MCF 10A (cell line): ENCODE measurements around the gene PIP5KL1. TPM values are rescaled to one million over a fixed set of nuclear protein-coding genes. Genes with fewer than 3 reads are reported as not detected.

ENCODE experiments used
- BruUV-seq: library from RNA; stranded (reverse); fragments of 400-500 nt; replicated peaks from 2 replicates; lab custom pipeline; 2021; lab: Mats Ljungman, UMichigan
- CTCF ChIA-PET: fragments of 300-600 bp; sonication (Branson Sonifier 250); formaldehyde crosslinking; extraction: SDS; loops from one replicate; lab custom pipeline; 2021; ENCODE audit warnings: antibody characterized with exemption, inconsistent platforms; lab: Yijun Ruan, JAX
- POLR2A ChIA-PET: fragments of 300-600, 350-650 bp; sonication (Branson Sonifier 250); formaldehyde crosslinking; extraction: SDS; loops from one replicate; lab custom pipeline; 2020; ENCODE audit warnings: antibody characterized with exemption, inconsistent platforms; lab: Yijun Ruan, JAX
- DNase-seq: peaks from one replicate; pipeline ENCODE4 v3.0.0-alpha.2; 2018; ENCODE audit not compliant: unreplicated experiment
- H3K27ac Mint-ChIP-seq: one replicate; pipeline ENCODE4 v1.8.0; 2022; ENCODE audit warnings: mild to moderate bottlenecking, low read depth, mixed read lengths; ENCODE audit not compliant: unreplicated experiment
- H3K27me3 Mint-ChIP-seq: one replicate; pipeline ENCODE4 v1.8.0; 2022; ENCODE audit warnings: mixed read lengths; ENCODE audit not compliant: insufficient read depth, unreplicated experiment
- H3K36me3 Mint-ChIP-seq: one replicate; pipeline ENCODE4 v1.8.0; 2022; ENCODE audit warnings: mild to moderate bottlenecking, moderate library complexity, mixed read lengths; ENCODE audit not compliant: insufficient read depth, unreplicated experiment
- H3K4me1 Mint-ChIP-seq: one replicate; pipeline ENCODE4 v1.8.0; 2022; ENCODE audit warnings: mixed read lengths; ENCODE audit not compliant: insufficient read depth, unreplicated experiment
- H3K4me3 Mint-ChIP-seq: one replicate; pipeline ENCODE4 v1.8.0; 2022; ENCODE audit warnings: mild to moderate bottlenecking, moderate library complexity, mixed read lengths; ENCODE audit not compliant: unreplicated experiment
- H3K9me3 Mint-ChIP-seq: one replicate; pipeline ENCODE4 v1.8.0; 2022; ENCODE audit warnings: mixed read lengths; ENCODE audit not compliant: unreplicated experiment
- CTCF ChIP-seq: fragments of 200-600 bp; IDR thresholded peaks from one replicate; pipeline ENCODE4 v1.8.0; 2022; ENCODE audit warnings: antibody characterized with exemption, mild to moderate bottlenecking; ENCODE audit not compliant: unreplicated experiment
- intact Hi-C: fragments of 100-400 bp; cut with micrococcal nuclease; formaldehyde crosslinking; loops from 2 replicates; pipeline ENCODE4 v1.14.1; 2022
- total RNA-seq: library from RNA; stranded (reverse); gene quantifications from 2 replicates; pipeline ENCODE4 v1.2.3, GENCODE V29; 2022

Gene PIP5KL1
- total RNA-seq, 1 experiment from 2014 or later, result 4.0 TPM

GRCh38 chr9:127876764-127877562 lies 53.6 kb downstream of the PIP5KL1 start:
- H3K4me1 Mint-ChIP-seq, result peaks cover 9% of the 10 kb centered on the region
- intact Hi-C loops, result no loop called here
- no peaks in the 10 kb centered on the region for H3K9me3 Mint-ChIP-seq
- TF ChIP-seq CTCF, result no peak
- DNase-seq, result no peak
- peak overlapping the region; percentile 57 for H3K27ac Mint-ChIP-seq
- peaks cover 4% of the 10 kb centered on the region for H3K36me3 Mint-ChIP-seq
- TSS peak; percentile 34 for BruUV-seq
- POLR2A ChIA-PET, result interaction anchor here (0.6 to 1.3 kb wide), 6 partner anchors 23 to 76 kb away, joined by 3 to 5 read pairs (median 3); partner anchors contain the start of gene ST6GALNAC6
- no peaks in the 10 kb centered on the region for H3K27me3 Mint-ChIP-seq
- H3K4me3 Mint-ChIP-seq, result peak overlapping the region; percentile 80
- CTCF ChIA-PET, result interaction anchor here (0.6 to 1.1 kb wide), 3 partner anchors 23 to 158 kb away, joined by 3 to 5 read pairs (median 3); partner anchors contain the start of gene ST6GALNAC6

- intact Hi-C loops, result no loop called here
- CTCF ChIA-PET, result interaction anchor here (0.6 to 1.1 kb wide), 3 partner anchors 24 to 229 kb away, joined by 3 to 5 read pairs (median 4); partner anchors contain the start of gene ST6GALNAC6
Measured at GRCh38 chr9:127876026-127876763, 54.4 kb downstream of the PIP5KL1 start.

GRCh38 chr9:127875306-127875966 lies 55.1 kb downstream of the PIP5KL1 start:
- ChIA-PET POLR2A (interaction anchor here (0.6 to 2.3 kb wide), 4 partner anchors 24 to 578 kb away, joined by 3 to 8 read pairs (median 4); partner anchors contain the start of genes FPGS and ST6GALNAC6), CTCF (interaction anchor here (1.7 kb wide), 1 partner anchor 22 kb away, joined by 6 read pairs; no protein-coding TSS in a partner anchor)
- peak overlapping the region; percentile 23 for H3K4me3 Mint-ChIP-seq
- DNase-seq, result no peak
- H3K27me3 Mint-ChIP-seq, result no peaks in the 10 kb centered on the region
- peaks cover 9% of the 10 kb centered on the region for H3K4me1 Mint-ChIP-seq
- H3K9me3 Mint-ChIP-seq, result no peaks in the 10 kb centered on the region
- intact Hi-C loops, result no loop called here
- no TSS peak for BruUV-seq
- TF ChIP-seq CTCF, result no peak
- H3K36me3 Mint-ChIP-seq, result peaks cover 11% of the 10 kb centered on the region
- H3K27ac Mint-ChIP-seq, result peak overlapping the region; percentile 63

More at GRCh38 chr9:127876026-127876763, 54.4 kb downstream of the PIP5KL1 start:
- no peaks in the 10 kb centered on the region for H3K27me3 Mint-ChIP-seq
- no peak for TF ChIP-seq CTCF
- H3K4me1 Mint-ChIP-seq, result peaks cover 9% of the 10 kb centered on the region
- H3K4me3 Mint-ChIP-seq, result peak overlapping the region; percentile 80
- no peak for DNase-seq
- H3K36me3 Mint-ChIP-seq, result peaks cover 10% of the 10 kb centered on the region
- POLR2A ChIA-PET, result interaction anchor here (0.6 to 1.3 kb wide), 5 partner anchors 22 to 579 kb away, joined by 3 to 5 read pairs (median 3); partner anchors contain the start of gene ST6GALNAC6
- no peaks in the 10 kb centered on the region for H3K9me3 Mint-ChIP-seq
- no TSS peak for BruUV-seq
- H3K27ac Mint-ChIP-seq, result peak overlapping the region; percentile 63
